ENCODE results near the gene PHACTR1.

GRCh38 chr6:12720310-12720709, 3.7 kb downstream of the PHACTR1 start:
- no peak for TF ChIP-seq POLR2A (IDR thresholded peaks at IDR 0.05; ENCODE audit: low read length)
- TF ChIP-seq GATA1 (IDR thresholded peaks at IDR 0.05; ENCODE audit: low read depth, low read length): no peak
